D721Med (cell line): ENCODE data around the gene MRPL53.
A peak's percentile ranks its signal among the peaks of the same experiment; 100 is the strongest.

Experiments used
- DNase-seq: peaks from one replicate; pipeline ENCODE4 v3.0.0; 2011; ENCODE audit warnings: low spot score; ENCODE audit not compliant: insufficient read length
- FAIRE-seq: peaks from 2 replicates; lab custom pipeline; 2011; peaks lifted over from hg19 to GRCh38; lab: Jason Lieb, UNC
- TF ChIP-seq, protein P1 (sequence below): IDR thresholded peaks from 2 replicates; pipeline ENCODE4 v1.5.1; 2012; ENCODE audit warnings: mild to moderate bottlenecking, control low read depth; ENCODE audit not compliant: insufficient read depth; ENCODE audit errors: missing control alignments

MRPL53 gene

DNA sequence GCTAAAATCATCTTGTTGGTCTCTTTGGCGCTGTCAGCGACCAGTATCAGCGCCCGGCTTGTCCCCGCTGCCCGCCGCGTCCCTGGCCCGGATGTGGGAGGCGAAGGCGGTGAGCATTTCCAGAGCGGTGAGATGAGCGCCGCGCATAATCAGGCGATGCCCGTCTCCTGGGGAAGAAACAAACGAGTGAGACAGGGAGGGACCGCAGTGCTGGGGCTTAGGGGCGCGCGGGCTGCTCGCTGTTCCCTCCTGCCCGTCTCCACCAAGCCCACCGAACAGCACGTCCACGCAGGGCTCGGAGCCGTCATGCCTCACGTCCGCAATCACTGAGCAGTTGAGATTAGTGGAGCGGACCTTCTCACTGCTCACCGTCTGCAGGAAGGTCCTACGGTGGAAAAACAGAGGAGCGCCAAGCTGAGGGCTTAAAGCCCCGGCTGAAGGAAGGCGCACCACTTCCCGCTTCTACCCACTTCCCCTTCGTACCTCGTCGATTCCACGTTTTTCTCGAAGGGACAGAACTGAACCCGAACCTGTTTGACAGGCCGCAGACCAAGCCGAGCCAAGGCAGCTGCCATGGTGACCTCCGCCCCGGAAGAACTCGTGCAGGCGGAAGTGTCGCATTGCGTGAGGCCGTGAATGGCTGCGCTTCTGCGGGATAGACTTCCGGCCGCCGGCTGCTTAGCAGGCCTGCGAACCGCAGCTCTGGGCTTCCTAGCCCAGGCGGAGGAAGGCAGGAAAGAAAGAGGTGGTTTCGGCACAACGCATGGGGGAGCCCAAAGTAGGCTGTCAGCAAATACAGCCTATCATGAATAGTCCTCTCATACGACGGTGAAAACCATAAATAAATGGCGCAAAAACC lies at the start of gene MRPL53:
Gene MRPL53, minus strand, starts transcription at position 595 of the 859 bp plus-strand sequence. Its CDS starts 20 bp downstream, at position 575.
- no peak for DNase-seq
- TF ChIP-seq, protein P1, sequence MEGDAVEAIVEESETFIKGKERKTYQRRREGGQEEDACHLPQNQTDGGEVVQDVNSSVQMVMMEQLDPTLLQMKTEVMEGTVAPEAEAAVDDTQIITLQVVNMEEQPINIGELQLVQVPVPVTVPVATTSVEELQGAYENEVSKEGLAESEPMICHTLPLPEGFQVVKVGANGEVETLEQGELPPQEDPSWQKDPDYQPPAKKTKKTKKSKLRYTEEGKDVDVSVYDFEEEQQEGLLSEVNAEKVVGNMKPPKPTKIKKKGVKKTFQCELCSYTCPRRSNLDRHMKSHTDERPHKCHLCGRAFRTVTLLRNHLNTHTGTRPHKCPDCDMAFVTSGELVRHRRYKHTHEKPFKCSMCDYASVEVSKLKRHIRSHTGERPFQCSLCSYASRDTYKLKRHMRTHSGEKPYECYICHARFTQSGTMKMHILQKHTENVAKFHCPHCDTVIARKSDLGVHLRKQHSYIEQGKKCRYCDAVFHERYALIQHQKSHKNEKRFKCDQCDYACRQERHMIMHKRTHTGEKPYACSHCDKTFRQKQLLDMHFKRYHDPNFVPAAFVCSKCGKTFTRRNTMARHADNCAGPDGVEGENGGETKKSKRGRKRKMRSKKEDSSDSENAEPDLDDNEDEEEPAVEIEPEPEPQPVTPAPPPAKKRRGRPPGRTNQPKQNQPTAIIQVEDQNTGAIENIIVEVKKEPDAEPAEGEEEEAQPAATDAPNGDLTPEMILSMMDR = no peak
- no peak for FAIRE-seq

DNA sequence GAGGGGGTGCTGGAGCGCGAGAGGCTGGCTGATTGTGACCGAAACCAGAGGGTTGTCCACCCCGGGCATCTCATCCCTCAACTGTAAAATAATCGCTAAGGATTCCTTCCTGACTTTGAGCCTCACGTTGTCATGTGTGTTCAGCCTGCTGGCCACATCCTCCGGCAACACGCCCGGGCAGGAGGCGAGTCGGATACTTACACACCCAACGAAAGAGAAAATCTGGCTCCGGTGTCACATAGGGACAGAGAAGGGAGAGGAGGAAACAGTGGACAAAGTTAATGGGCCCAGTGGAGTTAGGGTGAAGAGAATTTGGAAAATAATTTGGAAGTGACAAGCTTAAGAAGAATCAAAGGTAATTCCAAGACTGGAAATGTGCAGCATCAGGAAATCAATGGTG lies 44.2 kb upstream of the MRPL53 start:
- DNase-seq (no peak), FAIRE-seq (no peak)
- TF ChIP-seq, protein P1 = no peak

DNA sequence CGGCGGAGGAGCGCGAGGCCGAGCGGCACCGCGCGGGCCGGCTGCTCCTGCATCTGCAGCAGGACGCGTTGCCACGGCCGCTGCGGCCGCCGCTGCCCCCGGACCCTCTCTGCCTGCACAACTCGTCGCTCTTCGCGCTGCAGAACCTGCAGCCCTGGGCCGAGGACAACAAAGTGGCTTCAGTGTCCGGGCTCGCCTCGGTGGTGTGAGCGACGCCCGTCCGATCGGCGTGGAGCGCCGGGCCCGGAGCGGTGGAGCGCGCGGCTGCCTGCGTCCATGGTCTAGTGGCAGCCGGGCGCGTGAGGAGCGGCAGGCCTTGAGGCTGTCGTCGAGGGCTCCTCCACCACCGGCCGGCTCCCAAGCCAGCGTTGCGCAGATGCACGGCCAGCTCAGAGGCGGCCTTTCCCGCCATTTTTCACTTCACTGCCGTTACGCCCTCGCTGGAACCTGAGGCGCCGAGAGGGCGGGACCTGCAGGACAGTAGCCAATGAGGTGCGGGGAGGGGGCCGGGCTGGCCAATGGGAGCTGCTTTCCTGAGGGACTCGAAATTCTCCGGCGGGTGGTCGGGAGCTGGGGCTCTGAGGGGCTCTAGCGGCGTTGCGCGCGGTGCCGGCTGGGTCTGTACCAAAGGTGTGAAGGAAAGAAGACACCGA lies 43.6 kb upstream of the MRPL53 start:
- TF ChIP-seq, protein P1 = no peak
- DNase-seq = peak; percentile 96
- no peak for FAIRE-seq

DNA sequence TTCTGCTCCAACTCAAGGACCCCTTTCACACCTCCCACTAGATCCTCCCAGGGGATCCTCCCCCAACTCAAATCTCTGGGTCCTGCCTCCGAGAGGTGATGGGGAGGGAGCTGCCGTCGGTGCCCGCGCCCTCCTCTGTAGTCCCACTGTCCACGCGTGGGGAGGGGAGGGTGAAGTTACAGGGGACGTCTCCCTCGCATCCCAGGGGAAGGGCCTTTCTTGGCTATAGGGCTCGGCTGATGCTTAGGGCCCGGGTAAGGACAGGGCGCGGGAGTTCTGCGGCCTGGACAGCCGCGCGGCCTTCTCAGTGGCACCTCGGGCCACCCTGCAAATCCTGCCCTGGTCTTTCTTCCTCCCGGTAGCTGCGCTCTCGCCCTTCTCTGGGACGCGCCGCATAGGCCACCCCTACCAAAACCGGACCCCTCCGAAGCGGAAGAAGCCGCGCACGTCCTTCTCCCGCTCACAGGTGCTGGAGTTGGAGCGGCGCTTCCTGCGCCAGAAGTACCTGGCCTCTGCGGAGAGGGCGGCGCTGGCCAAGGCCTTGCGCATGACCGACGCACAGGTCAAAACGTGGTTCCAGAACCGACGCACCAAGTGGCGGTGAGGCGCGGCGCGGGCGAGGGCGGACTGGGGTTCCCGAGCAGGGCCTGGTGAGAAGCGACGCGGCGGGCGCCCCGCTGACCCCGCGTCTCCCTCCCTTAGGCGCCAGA lies 42.9 kb upstream of the MRPL53 start:
- TF ChIP-seq, protein P1 = no peak
- no peak for DNase-seq
- no peak for FAIRE-seq

DNA sequence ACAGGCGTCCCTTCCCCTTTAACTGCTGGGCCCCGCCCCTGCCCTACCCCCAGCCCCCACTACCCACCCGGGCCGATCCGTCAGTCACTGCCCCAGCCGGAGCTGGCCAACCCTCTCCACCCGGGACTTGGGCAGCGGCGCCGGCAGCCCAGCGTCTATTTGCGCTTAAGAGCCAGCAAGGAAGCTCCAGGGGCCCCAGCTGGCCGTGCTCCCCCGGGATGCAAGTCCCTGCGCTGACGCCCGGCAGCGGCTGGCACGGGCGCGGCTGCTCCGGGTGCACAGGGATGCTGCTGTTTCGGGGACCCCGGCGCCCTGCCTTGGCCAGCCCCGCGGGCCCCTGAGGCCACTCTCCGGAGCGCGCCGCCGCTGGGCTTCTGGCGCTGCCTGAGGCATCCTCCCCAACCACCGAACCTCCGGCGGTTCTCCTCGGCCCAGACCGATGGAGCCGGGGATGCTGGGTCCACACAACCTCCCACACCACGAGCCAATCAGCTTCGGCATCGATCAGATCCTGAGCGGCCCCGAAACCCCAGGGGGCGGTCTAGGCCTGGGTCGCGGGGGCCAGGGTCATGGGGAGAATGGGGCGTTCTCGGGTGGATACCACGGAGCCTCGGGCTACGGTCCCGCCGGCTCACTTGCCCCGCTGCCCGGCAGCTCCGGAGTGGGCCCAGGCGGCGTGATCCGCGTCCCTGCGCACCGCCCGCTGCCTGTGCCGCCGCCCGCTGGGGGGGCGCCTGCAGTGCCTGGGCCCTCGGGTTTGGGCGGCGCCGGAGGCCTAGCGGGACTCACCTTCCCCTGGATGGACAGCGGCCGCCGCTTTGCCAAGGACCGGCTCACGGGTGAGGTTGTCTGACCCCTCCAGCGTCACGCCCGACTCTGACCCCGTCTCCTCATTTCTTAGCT lies 42.1 kb upstream of the MRPL53 start, which contains the start of gene TLX2:
Gene TLX2, plus strand, starts transcription at position 83 of the 903 bp plus-strand sequence. Its CDS starts 357 bp downstream, at position 440.
- no peak for FAIRE-seq
- DNase-seq = peak; percentile 74
- TF ChIP-seq, protein P1 = no peak
